ENCODE measurements around the gene TTC34.
"Not testable (repeated sequence)": the region's sequence is repeated elsewhere in the genome, so short reads cannot be mapped to it uniquely, and the experiment has no call there.

TTC34 gene

DNA sequence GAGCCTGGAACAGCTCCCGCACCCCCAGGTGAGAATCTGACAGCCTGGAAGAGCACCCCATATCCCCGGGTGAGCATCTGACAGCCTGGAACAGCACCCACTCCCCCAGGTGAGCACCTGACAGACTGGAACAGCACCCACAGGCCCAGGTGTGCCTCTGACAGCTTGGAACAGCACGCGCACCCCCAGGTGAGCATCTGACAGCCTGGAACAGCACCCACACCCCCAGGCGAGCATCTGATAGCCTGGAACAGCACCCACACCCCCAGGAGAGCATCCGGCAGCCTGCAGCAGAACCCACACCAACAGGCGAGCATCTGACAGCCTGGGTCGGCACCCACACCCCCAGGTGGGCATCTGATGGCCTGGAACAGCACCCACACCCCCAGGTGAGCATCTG is 141.7 kb downstream of the TTC34 start:
- DNase-seq = not testable (repeated sequence)

DNA sequence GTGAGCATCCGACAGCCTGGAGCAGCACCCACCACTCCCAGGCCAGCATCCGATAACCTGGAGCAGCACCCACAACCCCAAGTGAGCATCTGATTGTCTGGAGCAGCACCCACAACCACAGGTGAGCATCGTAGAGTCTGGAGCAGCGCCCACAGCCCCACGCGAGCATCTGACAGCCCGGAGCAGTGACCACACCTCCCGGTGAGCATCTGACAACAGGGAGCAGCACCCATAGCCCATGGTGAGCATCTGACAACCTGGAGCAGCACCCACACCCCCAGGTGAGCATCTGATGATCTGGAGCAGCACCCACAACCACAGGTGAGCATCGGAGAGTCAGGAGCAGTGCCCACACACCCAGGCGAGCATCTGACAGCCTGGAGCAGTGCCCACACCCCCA is 143.6 kb downstream of the TTC34 start:
- not testable (repeated sequence) for DNase-seq

DNA sequence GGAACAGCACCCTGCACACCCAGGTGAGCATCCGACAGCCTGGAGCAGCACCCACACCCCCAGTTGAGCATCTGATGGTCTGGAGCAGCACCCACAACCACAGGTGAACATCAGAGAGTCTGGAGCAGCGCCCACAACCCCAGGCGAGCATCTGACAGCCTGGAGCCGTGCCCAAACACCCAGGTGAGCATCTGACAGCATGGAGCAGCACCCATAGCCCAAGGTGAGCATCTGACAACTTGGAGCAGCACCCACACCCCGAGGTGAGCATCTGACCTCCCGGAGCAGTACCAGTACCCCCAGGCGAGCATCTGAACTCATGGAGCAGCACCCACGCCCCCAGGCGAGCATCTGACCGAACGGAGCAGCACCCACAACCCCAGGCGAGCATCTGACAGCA is 144.4 kb downstream of the TTC34 start:
- DNase-seq = not testable (repeated sequence)

DNA sequence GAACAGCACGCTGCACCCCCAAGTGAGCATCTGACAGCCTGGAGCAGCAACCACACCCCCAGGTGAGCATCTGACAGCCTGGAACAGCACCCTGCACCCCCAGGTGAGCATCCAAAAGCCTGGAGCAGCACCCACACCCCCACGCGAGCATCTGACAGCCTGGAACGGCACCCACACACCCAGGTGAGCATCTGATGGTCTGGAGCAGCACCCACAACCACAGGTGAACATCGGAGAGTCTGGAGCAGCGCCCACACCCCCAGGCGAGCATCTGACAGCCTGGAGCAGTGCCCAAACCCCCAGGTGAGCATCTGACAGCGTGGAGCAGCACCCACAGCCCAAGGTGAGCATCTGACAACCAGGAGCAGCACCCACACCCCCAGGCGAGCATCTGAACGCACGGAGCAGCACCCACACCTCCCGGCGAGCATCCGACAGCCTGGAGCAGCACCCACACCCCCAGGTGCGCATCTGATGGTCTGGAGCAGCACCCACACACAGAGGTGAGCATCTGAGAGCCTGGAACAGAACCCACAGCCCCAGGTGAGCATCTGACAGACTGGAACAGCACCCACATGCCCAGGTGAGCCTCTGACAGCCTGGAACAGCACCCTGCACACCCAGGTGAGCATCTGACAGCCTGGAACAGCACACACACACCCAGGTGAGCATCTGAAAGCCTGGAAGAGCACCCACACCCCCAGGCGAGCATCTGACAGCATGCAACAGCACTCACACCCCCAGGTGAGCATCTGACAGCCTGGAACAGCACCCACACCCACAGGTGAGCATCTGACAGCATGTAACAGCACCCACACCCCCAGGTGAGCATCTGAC is 145.7 kb downstream of the TTC34 start:
- not testable (repeated sequence) for DNase-seq

DNA sequence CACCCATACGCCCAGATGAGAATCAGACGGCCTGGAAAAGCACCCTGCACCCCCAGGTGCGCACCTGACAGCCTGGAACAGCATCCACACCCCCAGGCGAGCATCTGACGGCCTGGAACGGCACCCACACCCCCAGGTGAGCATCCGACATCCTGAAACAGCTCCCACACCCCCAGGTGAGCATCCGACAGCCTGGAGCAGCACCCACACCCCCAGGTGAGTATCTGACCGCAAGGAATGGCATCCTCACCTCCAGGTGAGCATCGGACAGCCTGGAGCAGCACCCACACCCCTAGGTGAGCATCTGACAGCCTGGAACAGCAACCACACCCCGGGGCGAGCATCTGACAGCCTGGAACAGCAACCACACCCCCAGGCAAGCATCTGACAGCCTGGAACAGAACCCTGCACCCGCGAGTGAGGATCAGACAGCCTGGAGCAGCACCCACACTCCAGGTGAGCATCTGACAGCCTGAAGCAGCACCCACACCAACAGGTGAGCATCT is 147.0 kb downstream of the TTC34 start:
- DNase-seq = not testable (repeated sequence)

DNA sequence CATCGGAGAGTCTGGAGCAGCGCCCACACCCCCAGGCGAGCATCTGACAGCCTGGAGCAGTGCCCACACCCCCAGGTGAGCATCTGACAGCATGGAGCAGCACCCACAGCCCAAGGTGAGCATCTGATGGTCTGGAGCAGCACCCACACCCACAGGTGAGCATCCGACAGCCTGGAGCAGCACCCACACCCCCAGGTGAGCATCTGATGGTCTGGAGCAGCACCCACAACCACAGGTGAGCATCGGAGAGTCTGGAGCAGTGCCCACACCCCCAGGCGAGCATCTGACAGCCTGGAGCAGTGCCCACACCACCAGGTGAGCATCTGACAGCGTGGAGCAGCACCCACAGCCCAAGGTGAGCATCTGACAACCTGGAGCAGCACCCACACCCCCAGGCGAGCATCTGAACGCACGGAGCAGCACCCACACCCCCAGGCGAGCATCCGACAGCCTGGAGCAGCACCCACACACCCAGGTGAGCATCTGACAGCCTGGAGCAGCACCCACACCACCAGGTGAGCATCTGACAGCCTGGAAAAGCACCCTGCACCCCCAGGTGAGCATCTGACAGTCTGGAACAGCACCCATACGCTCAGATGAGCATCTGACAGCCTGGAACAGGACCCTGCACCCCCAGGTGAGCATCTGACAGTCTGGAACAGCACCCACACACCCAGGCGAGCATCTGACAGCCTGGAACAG is 147.6 kb downstream of the TTC34 start:
- DNase-seq = not testable (repeated sequence)

DNA sequence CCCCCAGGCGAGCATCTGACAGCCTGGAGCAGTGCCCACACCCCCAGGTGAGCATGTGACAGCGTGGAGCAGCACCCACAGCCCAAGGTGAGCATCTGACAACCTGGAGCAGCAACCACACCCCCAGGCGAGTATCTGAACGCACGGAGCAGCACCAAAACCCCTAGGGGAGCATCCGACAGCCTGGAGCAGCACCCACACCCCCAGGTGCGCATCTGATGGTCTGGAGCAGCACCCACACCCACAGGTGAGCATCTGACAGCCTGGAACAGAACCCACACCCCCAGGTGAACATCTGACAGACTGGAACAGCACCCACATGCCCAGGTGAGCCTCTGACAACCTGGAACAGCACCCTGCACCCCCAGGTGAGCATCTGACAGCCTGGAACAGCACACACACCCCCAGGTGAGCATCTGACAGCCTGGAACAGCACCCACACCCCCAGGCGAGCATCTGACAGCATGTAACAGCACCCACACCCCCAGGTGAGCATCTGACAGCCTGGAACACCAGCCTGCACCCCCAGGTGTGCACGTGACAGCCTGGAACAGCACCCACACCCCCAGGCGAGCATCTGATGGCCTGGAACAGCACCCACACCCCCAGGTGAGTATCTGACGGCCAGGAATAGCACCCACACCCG is 148.4 kb downstream of the TTC34 start:
- not testable (repeated sequence) for DNase-seq

DNA sequence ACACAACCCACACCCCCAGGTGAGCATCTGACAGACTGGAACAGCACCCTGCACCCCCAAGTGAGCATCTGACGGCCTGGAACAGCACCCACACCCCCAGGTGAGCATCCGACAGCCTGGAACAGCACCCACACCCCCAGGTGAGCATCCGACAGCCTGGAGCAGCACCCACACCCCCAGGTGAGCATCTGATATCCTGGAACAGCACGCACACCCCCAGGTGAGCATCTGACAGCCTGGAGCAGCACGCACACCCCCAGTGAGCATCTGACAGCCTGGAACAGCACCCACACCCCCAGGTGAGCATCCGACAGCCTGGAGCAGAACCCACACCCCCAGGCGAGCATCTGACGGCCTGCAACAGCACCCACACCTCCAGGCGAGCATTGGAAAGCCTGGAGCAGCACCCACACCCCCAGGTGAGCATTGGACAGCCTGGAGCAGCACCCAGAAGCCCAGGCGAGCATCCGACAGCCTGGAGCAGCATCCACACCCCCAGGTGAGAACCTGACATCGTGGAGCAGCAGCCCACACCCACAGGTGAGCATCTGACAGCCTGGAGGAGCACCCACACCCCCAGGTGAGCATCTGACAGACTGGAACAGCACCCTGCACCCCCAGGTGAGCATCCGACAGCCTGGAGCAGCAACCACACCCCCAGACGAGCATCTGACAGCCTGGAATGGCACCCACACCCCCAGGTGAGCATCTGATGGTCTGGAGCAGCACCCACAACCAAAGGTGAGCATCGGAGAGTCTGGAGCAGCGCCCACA is 149.2 kb downstream of the TTC34 start:
- DNase-seq = not testable (repeated sequence)

DNA sequence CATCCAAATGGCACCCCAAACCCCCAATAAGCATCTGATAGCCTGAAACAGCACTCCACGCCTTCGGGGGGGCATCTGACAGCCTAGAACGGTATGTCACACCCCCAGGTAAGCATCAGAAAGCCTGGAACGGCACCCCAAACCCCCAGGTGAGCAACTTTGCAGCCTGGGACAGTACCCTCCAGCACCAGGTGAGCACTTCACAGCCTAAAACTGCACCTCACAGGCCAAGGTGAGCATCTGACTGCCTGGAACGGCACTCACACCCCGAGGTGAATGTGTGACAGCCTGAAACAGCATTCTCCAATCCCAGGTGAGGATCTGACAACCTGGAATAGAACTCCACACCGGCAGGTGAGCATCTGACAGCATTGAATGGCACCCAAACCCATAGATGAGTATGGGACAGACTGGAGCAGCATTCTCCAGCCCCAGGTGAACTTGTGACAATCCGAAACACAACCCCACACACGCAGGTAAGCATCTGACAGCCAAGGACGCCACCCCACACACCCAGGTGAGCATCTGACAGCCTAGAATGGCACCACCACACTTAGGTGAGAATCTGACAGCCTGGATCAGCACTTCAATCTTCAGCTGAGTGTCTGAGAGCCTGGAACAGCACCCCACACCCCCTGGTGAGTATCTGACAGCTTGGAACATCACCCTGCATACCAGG is 150.4 kb downstream of the TTC34 start:
- no peak for DNase-seq

DNA sequence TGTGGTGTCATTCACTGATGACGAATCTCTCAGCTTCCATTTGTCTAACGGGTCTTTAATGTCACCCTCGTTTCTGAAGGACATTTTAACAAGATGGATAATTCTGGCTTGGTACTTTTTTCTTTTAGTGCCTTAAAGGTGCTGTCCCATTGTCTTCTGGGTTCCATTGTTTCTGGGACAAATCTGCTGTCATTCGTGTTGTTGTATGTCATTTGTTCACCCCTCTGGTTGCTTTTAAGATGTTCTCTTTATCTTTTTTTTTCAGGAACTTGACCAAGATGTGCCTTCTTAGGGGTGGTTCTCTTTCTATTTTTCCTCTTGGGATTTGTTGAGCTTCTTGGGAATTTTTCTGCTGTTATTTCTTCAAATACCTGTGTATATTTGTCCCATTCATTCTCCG is 154.7 kb downstream of the TTC34 start:
- no peak for DNase-seq

DNA sequence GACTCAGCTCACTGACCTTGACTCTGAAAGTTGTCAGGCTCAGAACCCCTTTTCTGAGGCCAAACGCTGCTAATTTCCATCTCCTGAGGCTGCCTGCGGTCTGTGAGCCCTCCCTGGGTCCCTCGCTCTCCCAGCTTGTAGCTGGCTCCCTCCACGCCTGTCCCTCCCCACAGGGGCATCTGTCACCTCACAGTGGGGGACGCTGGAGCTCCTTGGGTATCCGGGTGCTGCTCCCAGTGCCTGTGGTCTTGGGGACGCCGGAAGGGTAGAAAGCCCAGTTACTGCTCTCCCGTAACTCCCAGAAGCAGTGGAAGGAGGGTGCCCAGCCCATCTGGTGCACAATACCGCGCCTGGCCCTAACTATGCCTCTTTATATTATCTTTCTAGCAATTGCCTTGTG is 155.7 kb downstream of the TTC34 start:
- no peak for DNase-seq

DNA sequence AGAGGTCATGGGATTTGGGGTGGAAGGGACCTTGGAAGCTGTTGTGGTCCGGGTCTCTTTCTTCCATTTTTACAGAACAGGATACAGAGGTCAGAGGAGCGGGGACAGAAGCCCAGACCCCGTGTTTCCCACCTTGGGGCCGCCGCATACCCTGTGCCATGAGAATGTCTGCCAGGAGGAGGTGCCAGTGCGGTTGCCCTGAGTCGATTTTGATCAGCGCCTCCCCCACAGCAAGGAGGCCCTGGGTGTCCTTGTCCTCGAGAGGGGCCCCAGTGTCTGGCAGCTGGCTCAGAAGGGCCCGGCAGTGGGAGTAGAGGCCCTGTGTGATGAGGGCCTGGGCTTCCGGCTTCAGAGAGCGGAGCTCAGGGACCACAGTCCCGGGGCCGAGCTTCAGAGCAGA is 156.3 kb downstream of the TTC34 start:
- DNase-seq = no peak

DNA sequence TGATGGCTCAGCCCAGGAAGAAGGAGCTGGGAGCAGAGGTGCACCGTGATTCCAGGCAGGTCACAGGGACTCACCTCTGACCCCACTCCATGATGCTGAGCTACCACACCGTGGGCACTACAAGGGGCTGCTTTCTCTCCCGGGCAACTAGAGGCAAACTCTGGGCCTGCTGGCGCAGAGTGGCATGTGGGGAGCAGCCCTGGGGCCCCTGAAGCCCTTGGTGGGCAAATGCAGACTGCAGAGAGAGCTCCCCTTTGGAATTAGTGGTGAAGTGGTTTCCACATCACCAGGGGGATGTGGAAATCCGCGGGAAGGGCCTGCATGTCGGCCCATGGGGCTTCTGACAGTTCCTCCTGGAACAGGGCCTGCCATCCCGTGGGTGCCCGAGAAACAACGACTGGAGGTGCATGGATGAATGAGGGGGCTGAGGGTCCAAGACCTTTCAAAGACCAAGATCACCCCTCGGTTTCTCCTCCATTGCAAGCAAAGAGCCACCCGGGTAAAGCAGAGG is 156.8 kb downstream of the TTC34 start:
- DNase-seq = no peak

DNA sequence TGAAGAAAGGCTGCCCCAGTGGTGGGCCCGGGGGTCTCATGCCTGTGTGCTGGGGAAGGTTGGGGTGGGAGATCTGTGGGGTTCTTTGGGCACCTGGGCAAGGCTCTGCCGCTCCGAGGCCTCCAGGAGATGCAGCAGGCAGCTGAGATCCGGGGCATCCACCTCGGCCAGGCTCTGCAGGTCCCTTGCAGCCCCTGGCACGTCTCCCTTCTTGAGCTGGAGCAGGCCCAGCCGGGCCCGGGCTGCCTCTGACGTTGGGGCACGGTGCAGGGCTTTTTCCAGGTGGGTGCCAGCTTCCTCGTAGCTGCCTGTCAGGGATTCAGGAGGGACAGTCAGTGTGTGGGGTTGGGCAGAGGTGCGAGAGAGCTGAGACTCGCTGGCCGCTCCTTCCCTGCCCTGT is 157.3 kb downstream of the TTC34 start:
- no peak for DNase-seq

DNA sequence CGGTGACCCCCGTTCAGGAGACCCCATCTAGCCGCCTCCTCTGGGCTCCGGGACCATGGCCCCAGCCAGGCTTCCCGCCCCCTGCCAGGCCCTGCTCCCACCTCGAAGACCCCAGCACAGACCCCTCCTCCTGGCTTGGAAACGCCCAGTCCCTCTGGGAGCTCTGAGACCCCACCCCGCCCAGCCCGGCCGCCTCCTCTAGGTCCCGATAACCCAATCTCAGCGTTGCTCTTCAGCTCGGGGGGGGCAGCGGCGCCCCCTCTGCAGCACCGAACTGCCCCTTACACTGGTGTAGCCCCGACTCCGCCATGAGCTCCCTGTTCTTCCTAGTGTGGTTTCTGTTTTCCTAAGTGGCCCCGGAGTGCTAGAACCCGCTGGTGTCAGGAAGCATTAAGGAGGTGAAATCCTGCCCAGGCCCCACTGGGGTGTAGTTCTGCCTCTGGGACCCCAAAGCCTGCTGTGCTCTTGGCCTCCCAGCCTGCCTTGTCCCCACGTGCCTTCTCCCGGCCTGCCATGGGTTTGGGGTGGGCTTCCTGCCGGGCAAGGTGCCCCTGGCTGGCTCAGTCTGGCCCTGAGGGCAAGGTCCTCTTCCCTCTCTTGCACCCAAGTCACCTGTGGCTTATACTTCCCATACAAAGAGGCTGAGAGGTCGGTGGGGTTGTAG is 157.9 kb downstream of the TTC34 start:
- no peak for DNase-seq

DNA sequence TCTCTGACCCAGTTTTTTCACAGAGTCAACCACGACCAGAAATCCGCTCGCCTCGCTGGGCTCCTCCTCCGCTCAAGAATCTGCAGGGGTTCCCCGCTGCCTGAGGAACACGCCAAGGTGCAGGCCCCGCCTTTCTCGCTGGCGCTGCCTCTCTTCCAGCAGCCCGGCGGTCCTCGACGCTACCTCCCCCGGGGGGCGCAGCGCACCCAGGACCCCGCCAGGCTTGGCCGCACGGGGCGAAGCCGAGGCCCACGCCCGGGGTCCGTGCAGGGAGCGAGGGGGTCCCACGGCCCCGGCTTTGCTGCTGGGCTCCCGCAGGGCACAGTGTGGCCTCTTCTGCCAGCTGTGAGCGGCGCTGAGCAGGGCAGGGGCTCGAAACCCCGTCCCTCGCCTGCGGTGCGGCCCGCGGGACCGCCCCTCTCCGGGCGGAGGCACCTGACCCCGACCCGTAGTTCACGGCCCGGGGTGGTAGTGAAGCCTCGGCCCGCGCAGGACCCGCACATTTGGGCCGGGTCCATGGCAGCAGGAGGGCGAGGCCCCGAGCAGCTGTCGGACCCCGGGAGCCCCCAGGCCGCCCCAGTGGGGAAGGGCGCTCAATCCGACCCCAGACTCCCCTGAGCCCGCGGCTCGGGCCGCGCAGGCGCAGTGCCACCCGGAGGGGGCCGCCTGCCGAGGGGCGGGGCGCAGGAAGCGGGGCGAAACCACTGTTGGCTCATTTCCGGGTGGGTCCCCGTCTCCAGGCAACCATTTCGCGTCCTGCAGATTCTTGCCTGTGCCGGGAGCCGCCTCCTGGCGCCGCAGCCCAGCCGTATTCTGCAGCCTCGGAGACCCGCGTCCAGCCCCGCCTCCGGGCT is 158.7 kb downstream of the TTC34 start:
- peak; percentile 75 to 88 for DNase-seq

DNA sequence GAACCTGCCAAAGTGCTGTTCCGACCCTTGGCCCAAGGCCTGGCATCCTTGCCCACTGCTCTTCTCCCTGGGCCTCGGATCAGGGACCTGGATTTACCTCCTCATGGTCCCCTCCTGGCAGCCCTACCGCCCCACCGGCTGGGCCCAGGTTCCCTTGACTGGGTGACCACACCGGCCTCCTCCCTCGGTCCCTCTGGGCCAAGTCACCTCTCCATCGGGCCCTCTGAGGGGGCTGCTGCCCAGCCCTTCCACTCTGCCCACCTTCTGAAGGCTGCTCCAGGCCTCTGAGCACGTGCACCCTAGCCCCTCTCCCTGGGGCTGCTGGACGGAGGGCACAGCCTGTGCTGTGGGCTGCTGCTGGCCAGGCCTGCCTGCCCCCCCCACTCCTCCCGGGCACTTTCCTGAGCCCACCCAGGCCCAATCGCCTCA is 159.3 kb downstream of the TTC34 start:
- DNase-seq = no peak

DNA sequence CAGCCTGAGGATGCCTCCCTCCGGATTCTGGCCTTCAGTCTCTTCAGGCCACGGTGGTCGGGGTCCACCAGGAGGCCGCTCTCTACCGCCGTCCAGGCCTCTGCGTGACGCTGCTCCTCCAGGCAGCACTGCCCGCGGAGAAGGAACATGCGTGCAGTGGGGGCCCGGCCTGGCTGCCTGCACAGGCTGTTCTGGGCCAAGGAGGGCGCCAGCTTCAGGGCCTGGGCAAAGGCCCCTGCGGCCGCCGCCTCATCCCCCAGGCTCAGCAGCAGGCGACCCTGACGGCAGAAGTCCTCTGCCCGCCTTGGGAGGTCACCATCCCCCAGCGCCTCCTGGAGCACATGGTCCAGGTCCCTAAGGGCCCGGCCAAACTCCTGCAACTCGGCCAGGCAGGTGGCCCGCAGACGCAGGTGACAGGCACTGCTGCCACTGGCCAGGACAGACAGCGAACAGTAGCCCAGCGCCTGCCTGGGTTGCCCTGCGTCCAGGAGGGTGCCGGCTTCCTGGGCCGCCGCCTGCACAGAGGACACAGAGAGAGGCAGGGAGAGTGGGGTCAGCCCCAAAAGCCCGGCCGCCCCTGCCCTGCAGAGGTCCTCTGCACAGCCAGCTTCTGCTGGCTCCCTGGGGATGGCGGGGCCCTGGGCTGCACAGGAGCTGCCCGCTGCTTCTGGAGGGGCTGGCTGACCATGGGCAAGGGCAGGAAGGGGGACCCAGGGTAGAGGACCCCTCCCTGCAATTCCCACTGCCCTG is 159.9 kb downstream of the TTC34 start:
- DNase-seq = no peak

DNA sequence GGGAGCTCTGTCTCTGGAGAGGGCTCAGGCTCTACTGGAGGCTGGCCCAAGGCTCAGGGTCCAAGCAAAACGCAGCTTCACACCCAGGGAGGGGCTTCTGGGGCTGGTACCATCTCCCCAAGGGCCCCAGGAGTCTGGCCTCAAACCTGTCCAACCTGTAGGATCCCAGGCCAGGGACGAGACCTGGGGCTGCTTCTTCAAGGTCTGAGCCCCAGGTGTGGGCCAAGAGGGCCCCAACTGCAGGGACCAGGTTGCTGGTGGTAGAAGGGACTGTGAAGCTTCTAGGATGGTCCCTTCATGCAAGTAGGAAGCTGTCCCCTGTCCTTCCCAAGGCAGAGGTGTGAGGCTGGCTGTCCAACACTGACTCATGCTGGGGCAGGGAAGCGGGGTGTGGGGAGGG is 160.9 kb downstream of the TTC34 start:
- no peak for DNase-seq
